ENCODE results near the gene WDR7.

The WDR7 gene

GRCh38 chr18:56650944-56651770 lies at the start of gene WDR7:
WDR7 (plus strand) TSS chr18:56651359; CDS start chr18:56672516, 21,157 bp downstream.
- peak; percentile 61 to 97 (median 94) for DNase-seq

- no peak for DNase-seq
Measured at GRCh38 chr18:56606618-56607017, 44.5 kb upstream of the WDR7 start.

- DNase-seq: no peak
Measured at GRCh38 chr18:56615738-56616520, 35.2 kb upstream of the WDR7 start.

- DNase-seq: no peak
Measured at GRCh38 chr18:56627991-56628390, 23.2 kb upstream of the WDR7 start.

- DNase-seq: no peak
Measured at GRCh38 chr18:56632070-56633022, 18.8 kb upstream of the WDR7 start.

GRCh38 chr18:56635007-56635406 lies 16.2 kb upstream of the WDR7 start:
- DNase-seq: no peak

- DNase-seq: no peak
Measured at GRCh38 chr18:56637176-56637575, 14.0 kb upstream of the WDR7 start.

GRCh38 chr18:56637711-56638231 lies 13.4 kb upstream of the WDR7 start:
- peak in 4 of 14 donors; percentile 27 to 75 (median 50) for DNase-seq

- DNase-seq: peak; percentile 74 to 99 (median 96)
Measured at GRCh38 chr18:56638232-56639103, 12.7 kb upstream of the WDR7 start, which contains the start of gene TXNL1. TXNL1 (minus strand) TSS chr18:56638592; CDS start chr18:56638440, 152 bp downstream.

- no peak for DNase-seq
Measured at GRCh38 chr18:56639104-56639381, 12.1 kb upstream of the WDR7 start.

GRCh38 chr18:56639571-56639970 lies 11.6 kb upstream of the WDR7 start:
- no peak for DNase-seq

GRCh38 chr18:56641714-56642337 lies 9.3 kb upstream of the WDR7 start:
- DNase-seq: no peak

- no peak for DNase-seq
Measured at GRCh38 chr18:56643381-56643780, 7.8 kb upstream of the WDR7 start.

- DNase-seq: no peak
Measured at GRCh38 chr18:56645415-56646016, 5.6 kb upstream of the WDR7 start.

GRCh38 chr18:56647071-56647470 lies 4.1 kb upstream of the WDR7 start:
- no peak for DNase-seq

GRCh38 chr18:56647951-56648893 lies 2.9 kb upstream of the WDR7 start:
- no peak for DNase-seq

GRCh38 chr18:56649996-56650395 lies 1.2 kb upstream of the WDR7 start:
- no peak for DNase-seq

- peak in 1 of 14 donors; percentile 25 for DNase-seq
Measured at GRCh38 chr18:56651771-56652092, 573 bp downstream of the WDR7 start.

- no peak for DNase-seq
Measured at GRCh38 chr18:56652802-56653201, 1.6 kb downstream of the WDR7 start.
